DMS53 treated with DMSO at 0.1 percent for 48 hours (cell line): ENCODE results near the gene COX4I1.
"Not testable (repeated sequence)": the region's sequence is repeated elsewhere in the genome, so short reads cannot be mapped to it uniquely, and the experiment has no call there.

Experiments
- DNase-seq: peaks from one replicate; lab custom pipeline; 2025; ENCODE audit not compliant: unreplicated experiment; lab: John Stamatoyannopoulos, UW

The COX4I1 gene

DNA sequence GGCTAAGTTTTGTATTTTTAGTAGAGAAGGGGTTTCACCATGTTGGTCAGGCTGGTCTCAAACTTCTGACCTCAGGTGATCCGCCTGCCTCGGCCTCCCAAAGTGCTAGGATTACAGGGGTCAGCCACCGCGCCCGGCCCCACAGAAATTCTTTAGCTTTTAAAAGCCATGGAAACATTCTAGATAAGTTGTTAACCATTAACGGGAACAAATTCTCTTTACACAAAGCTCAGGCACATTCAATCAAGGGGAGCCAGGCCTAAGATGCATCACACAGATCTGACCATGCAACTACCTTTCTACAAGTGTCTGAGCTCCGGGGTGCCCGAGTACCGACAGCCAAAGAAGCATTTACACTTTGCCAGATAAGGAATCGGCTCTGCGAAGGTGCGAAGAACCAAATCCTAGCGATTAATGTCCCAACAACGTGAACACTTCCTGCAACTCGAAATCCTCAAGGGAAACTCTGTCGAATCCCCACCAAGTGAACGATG lies 1.2 kb upstream of the COX4I1 start:
- DNase-seq: no peak

DNA sequence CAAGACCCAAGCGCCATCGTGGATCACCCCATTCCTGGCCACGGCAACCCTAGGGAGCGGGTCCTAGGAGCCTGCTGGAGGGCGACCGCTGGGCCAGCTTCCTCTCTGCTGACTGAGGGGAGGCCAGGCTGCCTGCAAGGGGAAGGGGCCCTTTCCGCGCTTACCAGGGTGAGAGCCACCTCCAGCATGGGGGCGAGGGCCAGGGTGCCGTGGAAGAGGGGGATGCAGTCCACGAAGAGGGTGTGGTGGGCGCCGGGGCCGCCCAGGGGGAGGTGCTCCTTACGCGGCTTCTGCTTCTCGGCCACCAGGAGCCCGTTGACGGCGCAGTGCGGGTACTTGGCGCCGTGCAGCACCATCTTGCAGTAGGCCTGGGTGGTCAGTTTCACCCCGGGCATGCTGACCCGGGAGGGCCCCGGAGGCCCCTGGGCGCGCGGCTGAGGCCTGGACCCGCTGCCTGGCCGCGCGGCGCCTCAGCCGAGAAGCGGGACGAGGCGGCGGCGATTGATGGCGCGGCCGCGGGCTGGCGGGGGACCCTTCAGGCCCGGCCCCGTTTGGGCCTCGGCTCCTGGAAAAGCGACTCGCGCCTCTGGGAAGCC lies 496 bp upstream of the COX4I1 start:
- no peak for DNase-seq

DNA sequence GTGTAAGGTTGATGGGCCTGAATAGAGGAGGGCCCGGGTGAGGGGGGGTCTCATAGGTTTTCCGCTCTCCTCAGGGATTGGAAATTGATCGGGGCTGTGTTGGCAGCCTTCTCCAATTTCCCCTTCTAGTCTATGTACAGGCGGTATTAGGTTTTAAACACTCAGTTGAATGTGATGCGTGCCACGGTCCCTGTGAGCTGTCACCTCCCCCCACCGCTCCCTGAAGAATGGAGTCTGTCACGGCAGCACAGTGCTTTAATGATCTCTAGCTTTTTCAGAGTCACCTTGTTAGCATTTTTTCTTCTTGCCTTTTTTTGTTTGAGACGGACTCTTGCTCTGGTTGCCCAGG lies 800 bp downstream of the COX4I1 start:
- DNase-seq: no peak

DNA sequence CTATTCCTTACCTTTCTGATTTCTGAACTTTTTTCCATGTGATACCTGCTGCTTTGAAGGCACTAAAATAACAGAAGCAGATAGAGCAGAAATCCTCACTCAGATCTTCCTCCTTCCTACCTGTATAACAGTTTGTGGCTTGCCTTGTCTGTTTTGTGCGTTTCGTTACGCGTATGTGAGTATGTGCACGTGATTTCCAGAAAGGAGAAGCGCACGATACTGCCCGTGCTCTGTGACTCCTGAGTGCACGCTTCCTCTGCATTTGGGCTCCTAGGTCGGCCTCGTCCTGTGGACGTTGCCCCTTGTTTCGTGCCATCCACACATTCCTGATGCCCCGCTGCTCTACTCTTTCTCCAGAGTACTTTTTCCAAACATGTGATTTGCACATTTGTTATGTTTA lies 4.1 kb downstream of the COX4I1 start:
- no peak for DNase-seq

DNA sequence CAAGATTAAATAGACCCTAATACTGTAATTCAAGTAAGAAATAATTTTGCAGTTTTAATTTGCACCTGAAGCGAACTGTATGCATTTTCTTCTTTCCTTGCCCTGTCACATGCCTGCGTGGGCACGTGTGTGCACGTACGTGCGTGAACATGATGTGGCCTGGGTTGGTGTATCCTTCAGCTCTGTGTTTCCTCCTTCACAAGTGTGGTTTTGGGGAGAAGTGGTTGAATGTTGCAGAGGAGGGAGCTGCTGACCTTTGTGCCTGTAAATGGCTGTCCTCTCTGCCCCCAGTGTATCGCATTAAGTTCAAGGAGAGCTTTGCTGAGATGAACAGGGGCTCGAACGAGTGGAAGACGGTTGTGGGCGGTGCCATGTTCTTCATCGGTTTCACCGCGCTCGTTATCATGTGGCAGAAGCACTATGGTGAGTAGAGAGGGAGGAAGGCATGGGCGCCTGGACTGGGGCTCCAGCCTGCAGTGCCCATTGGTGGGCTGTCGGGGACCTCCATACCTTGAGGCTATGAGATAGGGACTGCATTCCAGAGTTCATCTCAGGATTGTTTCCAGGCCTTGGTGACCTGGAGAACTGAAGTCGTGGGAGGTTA lies 6.0 kb downstream of the COX4I1 start:
- DNase-seq: no peak

DNA sequence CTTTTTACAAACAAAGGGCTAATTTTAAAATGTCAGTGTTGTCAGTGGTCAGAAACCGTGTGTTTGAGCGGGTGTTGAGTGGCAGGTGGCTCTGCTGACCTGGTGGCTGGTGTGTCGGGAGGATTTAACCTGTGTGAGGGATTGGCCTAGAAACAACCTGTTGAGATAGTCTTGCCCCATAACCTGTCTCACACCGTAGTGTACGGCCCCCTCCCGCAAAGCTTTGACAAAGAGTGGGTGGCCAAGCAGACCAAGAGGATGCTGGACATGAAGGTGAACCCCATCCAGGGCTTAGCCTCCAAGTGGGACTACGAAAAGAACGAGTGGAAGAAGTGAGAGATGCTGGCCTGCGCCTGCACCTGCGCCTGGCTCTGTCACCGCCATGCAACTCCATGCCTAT lies 7.0 kb downstream of the COX4I1 start:
- DNase-seq: no peak

DNA sequence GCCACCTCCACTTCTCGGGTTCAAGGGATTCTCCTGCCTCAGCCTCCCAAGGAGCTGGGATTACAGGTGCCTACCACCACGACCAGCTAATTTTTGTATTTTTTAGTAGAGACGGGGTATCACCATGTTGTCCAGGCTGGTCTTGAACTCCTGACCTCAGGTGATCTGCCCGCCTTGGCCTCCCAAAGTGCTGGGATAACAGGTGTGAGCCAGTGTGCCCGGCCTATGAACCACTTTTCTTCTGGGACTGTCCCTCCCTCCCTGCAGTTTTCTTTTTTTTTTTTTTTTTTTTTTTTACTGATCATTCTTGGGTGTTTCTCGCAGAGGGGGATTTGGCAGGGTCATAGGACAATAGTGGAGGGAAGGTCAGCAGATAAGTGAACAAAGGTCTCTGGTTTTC lies 7.8 kb downstream of the COX4I1 start:
- not testable (repeated sequence) for DNase-seq

DNA sequence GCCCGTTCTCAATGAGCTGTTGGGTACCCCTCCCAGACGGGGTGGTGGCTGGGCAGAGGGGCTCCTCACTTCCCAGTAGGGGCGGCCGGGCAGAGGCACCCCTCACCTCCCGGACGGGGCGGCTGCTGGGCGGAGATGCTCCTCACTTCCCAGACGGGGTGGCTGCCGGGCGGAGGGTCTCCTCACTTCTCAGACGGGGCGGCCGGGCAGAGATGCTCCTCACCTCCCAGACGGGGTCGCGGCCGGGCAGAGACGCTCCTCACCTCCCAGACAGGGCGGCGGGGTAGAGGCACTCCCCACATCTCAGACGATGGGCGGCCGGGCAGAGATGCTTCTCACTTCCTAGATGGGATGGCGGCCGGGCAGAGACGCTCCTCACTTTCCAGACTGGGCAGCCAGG lies 8.6 kb downstream of the COX4I1 start:
- DNase-seq: not testable (repeated sequence)

DNA sequence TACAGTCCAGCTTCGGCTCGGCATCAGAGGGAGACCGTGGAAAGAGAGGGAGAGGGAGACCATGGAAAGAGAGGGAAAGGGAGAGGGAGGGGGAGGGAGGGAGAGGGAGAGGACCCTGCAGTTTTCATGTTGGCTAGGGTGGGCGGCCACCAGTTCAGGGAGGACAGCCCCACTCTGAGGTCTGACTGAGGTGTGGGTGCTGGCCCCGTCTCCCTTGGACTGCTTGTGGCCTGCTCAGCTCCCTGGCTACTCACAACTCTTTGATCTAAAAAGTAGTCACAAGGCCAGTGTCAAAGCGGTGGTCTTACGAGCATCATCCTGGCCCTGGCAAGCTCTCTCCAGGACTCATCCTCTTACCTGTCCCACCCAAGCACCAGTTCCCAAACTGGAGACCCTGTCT lies 9.4 kb downstream of the COX4I1 start:
- DNase-seq: no peak

DNA sequence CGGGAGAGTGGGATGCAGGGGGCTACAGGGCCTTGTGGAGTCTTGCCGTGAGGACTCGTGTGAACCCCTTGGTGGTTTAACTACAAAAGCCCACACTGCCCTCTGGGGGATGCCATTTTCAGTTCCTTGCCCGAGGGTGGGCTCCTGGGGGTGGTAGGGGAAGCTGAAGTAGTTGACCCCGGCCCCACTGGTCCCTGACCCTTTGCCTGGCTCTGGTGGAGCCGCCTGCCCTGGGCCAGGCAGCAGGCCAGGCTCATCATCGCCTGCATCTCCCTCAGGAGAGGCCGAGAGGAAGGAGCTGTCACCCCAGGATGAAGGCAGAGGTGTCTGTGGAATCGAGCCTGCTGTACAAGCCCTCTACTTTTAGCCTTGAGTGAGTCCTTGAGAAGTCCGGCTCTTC lies 10.2 kb downstream of the COX4I1 start:
- DNase-seq: no peak

DNA sequence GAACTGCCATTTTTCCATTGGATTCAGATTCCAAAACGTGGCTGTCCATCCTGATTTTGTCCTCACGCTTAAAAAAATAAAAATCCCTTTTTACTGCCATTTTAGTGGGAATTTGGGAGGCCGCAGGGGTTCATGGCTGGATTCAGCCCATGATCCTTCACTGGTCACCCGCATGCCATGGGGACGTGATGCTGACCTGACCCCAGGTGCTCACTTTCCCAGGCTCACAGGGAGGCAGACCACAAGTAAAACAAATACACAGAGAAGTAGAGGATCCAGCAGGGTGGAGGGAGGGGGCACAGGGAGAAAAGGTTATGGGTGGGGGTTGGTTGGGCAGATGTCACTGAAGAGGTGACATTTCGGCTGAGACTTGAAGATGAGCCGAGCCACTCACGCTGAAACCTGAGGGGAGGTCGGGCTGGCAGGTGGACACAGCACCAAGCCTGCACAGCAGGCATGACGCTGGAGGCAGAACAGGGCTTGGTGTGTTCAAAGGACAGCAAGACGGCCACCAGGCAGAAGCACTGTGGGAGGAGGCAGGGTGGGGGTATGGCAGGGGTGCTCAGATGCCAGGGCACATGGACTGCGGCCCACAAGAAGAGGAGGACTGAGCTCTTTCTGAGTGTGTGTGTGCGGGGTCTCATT lies 10.7 kb downstream of the COX4I1 start:
- DNase-seq: no peak

DNA sequence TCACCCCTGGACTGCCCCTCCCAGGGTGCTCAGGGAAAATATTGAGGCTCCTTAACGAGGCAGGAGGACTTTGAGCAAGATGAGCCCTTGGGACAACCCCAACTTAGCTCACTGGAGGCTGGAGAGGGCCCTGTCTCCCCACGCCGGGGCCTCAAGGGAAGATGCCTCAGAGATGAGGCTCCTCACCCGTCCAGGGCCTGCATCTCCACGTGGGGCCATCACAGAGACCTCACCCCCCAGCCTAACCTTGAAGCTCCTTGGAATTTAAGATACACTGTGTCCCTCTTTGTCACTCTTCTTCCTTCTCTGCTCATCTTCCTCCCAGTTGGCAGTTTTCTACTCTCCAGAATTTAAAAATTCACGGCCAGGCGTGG lies 11.2 kb downstream of the COX4I1 start:
- DNase-seq: no peak

DNA sequence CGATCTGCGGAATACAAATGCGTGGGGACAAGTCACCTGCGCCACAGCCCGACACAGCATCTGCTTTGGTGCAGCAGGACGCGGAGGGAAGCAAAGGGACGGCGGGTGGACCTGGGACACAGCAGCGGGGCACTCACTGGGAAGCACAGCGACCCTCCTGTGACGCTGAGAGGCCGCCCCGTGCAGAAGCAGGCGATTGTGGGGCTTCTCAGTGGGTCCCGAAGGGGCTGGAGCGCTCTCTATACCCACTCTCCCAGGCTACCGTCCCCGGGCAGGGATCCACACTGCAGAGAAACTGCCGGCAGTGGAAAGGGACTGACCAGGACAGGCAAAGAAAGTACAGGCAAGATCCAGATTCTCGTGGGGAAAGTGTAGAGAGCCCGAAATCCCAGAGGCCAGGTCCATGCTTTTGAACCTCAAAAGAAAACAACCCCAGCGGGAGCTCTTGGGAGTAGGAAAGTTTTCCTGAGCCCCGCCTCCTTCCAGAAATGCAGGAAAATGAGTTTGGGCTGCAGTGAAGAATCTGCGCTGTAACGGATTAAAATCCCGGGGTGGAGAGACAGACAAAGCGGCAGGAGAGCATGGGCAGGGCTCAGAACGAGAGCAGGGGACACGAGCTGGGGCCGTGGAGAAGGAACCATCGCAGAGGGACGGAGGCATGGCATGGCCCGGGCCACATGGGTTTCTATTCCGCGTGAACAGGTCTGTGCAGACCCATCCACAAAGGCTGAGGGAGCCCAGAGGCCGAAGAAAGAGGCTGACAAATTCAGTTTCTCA lies 12.7 kb downstream of the COX4I1 start:
- DNase-seq: no peak

DNA sequence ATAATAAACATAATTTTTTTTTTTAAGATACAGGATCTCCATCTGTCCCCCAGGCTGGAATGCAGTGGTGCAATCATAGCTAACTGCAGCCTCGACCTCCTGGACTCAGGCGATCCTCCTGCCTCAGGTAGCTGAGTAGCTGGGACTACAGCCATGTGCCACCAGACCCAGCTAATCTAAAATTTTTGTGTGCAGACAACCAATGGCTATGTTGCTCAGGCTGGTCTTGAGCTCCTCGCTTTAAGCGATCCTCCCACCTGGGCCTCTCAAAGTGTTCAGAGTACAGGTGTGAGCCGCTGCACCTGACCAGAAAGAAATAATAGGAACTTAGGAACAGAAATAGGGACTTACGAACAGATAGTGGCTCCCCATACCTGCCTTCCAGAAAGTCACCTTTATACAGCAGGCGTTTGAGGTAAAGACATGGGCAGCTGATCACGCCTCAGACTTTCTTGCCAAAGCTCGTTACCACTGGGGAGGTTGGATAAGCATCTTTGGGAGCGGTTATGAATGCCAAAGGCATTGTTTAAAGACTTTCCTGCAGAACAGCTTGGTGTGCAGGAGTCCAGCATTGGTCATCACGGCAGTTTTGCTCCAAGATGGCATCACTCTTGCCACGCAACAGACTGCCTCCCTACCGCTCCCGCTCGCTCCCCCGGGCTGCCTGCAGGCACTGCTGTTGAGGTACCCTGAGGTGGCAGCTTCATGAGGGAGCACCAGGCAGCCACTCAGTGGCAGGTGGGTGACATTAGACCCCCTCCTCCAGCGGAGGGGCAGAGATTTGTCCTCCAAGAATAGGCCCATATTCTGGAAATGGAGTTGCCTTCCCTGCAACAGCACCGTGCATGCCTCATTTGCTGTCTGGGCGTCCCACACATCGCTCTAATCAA lies 13.6 kb downstream of the COX4I1 start:
- no peak for DNase-seq

DNA sequence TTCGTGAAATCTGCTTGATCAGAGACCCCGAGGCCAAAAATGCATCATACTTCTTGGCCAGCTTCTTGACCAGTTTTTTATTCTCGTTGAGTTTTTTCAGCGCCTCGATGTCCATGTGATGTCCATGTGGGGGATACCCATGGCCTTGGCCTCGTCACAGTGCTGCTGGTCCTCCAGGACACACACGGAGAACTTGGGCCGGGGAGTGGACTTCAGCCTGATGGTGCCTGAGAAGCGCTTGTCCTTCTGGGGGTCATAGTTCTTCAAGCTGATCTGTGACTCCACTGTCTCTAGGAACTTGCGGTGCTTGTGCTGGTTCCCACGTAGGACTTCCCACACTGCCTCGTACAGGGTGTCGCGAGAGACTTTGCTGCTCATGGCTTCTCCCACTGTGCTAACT lies 16.7 kb downstream of the COX4I1 start:
- no peak for DNase-seq

DNA sequence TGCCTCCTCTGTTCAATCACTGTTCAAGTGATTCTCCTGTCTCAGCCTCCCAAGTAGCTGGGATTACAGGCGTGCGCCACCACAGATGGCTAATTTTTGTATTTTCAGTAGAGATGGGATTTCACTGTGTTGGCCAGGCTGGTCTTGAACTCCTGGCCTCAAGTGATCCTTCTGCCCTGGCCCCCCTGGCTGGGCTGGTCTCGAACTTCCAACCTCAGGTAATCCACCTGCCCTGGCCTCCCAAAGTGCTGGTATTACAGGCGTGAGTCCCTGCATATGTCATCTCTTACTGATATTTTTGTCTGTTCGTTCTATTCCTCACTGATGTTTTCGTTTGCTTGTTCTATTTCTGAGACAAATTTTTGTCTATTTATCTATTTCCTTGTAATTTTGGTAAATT lies 17.7 kb downstream of the COX4I1 start:
- DNase-seq: not testable (repeated sequence)

DNA sequence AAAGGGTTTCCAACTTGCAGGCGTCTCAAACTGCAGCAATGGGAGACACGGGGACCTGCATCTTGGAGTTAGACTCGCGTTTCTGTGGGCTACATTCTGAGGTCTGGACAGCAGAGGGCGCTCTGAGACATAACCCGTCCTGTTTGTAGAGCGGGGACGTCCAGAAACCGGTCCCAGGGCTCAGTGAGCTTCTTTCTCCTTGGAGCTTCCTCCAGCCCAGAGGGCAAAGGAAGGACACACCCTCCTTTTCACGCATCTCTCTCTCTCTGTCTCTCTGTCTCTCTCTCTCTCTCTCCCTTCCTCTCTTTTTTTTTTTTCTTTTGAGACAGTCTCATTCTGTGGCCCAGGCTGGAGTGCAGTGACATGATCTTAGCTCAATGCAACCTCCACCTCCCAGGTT lies 19.8 kb downstream of the COX4I1 start:
- peak; percentile 19 for DNase-seq

DNA sequence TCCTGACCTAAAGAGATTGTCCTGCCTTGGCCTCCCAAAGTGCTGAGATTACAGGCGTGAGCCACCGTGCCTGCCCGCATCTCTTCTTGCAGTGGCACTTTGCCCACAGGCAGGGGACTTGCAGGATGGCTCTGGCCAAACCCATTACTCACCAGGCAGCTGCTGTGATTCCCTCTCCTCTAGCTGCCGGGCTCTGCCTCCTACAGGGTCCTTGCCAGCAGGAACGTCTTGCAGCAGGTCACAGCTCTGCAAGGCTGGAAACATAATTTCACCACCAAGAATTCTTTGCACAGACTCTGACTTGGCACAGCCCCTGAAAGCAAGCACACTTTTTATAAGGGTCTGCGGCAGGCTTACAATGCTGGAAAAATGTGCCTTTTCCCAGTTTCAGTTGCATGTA lies 20.3 kb downstream of the COX4I1 start:
- no peak for DNase-seq

DNA sequence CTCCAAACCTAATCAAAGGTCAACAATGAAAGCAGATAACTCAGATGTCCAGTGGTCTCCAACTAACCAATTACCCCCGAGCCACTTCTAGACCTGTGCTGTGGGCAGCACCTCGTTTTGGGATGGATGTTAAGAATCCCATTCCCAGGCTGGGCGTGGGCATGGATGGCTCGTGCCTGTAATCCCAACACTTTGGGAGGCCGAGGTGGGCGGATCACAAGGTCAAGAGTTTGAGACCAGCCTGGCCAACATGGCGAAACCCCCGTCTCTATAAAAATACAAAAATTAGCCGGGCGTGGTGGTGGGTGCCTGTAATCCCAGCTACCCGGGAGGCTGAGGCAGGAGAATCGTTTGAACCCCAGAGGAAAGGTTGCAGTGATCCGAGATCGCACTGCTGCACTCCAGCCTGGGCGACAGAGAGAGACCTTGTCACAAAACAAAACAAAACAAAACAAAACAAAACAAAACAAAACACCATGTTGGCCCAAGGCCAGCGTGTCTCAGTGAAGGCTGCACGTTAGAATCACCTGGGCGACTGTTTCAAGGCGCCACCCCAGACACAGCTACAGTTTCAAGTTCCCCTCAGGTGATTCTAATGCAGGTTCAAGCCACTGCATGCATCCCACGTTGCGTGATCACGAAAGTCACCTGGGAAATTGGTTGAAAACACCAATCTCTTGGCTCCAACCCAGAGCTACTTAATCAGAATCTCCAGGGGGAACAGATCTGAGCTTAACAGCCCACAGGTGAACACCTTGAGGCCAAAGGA lies 21.3 kb downstream of the COX4I1 start:
- no peak for DNase-seq

DNA sequence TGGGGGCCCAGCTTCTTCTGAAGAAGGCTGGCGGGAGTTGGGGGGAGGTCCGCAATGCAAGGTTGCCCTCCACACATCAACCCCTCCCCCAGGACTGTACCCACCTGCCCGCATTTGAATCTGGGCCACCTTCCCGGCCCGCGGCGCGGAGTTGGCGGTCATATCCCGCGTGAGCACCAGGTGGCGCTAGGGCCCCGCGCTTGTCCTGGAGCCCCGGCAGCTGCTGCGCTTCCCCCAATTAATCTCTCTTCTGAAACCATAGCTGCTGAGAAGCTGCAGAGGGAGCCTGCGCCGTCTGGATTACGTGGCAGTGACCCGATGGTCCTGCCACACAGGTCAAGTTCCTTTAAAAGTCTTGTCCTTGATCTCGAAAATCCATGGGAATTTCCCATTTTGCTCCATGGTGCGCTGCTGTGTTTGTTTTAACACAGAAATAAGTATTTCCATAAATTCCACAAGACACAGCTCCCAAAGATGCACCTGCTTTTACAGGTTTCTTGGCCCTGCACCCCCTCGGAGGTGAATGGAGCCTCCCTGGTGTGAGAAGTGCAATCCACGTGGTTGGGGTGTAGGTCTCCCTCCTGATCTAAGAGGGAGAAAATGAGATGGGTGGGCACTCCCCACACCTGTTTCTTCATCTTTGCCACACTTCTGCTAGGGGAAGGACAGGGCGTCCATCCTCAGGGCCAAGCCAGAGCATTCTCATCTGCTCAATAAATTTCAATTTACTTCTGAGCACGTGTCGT lies 22.1 kb downstream of the COX4I1 start:
- DNase-seq: peak; percentile 28
